Fibroblast of skin of left quadriceps (primary cell): ENCODE data around the gene TNS3.
A peak's percentile ranks its signal among the peaks of the same experiment; 100 is the strongest.

Source experiments
- DNase-seq, 2 experiments: peaks; one replicate each; pipeline ENCODE4 v3.0.0-alpha.2; 2013; ENCODE audit warnings: low read depth in 2 of 2

Gene TNS3

DNA sequence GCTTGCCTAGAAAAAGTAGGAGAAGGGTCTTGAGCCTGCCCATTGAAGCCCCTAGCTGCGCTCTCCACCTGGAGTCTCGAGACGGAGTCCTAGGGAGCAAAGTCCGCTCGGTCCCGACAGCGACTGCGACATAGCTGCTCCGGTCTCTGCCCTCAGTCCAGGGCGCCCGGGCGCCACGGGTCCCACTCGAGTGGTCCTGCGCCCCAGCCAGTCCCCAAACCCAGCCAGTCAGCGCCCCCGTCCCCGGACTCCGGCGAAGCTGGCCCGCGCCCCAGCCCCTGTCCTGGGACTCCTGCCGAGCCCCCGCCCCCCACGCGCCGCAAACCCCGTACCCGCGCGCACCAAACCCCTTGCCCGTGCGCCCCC, 490 bp downstream of the TNS3 start:
- DNase-seq, result no peak

DNA sequence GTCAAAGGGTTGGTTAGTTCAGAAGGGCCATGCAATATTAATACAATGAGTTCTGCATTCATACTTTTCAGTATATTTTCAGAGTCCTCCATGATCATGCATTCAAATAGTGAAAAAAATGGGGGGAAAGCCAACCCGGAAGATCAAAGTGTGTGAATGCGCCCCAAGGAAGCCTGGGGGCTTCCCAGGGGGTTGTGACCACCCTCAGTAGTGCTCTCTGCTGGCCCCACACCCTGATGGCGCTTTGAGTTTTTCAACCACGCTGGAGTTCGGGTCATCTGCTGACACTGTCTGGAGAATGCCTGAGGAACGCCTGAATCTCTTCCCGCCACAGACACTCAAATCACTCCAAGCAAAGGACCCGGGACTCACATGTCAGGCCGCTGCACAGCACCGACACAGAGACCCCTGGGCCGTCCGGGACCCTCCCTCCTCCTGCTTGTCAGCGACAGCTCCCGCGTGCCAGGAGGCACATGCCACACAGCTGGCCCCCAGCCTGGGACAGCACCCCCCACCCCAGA, 1.0 kb downstream of the TNS3 start:
- no peak for DNase-seq

GRCh38 chr7:47580175-47580706, 1.7 kb downstream of the TNS3 start:
- DNase-seq, result no peak

GRCh38 chr7:47579458-47579857, 2.5 kb downstream of the TNS3 start:
- DNase-seq, result no peak

DNA sequence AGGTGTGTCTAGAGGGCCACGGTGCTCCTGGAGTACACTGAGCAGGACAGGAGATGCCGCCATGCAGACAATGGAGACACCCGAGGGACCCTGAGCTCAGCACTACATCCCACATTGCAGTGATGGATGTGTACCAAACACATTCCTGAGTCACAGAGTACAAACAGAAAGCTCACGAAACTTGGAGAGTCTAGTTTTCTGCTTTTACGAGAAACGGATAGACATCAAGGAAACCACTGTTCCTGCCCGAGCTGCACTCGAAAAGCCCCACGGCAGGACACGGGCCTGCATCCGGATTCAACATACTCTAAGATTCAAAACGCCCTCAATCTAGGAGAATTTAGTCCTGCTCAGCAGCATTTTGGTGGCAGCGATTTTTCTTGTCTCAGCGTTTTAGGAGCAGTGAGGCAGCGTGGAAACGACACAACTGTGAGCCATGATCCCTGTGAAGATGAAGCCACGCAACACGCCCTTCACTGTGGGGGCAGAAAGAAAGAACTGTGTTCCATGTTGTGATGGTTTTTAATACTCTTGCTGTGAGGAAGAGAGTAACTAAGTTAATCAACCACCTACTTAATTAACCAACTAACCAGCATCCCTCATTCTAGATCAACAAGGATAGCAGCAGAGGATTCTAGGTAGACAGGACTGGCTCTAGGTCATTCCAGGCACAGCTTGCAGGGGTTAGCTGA, 3.2 kb downstream of the TNS3 start:
- peak; percentile 73 to 74 for DNase-seq

DNA sequence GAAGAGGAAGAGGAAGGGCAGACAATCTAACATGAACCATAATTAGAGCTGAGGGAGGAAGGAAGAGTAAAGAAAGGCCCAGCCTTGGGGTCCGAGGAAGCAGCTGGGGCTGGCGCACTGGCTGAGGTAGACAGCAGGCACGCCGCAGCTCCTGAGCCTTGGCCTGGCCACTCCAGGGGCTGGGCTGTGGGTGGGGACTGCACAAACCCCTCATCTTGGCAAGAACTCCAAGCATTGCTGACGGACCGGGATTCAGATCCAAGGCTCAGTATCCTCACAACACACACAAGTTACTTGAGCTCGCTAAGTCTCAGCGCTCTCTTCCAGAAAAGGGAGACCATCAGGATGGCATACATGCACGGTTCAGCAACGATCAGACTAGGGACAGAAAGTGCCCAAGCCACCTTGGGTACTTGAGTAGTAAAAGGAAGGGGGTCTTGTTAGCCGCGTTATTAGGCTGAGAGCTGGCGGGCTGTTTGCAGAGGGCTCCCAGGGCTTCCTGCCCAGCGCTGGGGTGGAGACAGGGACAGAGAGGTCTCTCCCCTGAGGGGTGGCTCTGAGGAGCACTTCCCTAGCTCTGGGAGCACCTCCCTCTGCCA, 4.5 kb downstream of the TNS3 start:
- no peak for DNase-seq

- no peak for DNase-seq
These were observed 5.0 kb downstream of the TNS3 start for GRCh38 chr7:47576866-47577306.

GRCh38 chr7:47576031-47576865, 5.7 kb downstream of the TNS3 start:
- DNase-seq, result peak in 1 of 2 experiments; percentile 69

DNA sequence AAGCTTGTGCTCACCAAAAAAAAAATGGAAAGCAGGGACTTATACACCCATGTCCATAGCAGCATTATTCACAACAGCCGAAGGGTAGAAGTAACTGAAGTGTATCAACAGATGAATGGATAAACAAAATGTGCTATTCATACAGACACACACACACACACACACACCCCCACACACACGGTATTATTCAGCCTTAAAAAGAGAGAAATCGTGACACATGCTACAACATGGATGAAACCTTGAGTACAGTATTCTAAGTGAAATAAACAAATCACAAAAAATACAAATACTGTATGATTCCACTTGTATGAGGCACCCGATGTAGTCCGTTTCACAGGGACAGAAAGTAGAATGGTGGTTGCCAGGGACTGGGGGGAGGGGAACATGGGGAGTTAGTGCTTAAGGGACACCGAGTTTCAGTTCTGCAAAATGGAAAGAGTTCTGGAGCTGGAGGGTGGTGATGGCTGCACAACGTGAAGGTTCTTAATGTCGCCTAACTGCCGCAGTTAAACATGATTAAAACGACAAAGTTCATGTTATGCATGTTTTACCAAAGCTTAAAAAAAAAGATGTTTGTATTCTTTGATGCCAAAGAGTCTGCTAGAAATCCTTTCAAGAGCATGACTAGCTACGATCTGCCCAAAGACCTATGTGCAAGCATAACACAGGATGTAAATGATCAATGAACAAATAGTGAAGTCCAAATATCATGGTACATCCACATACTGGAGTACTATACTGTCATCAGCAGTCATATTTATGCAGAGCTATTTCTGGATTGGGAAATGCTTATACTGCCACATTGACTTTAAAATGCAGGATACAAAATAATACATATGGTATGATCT, 7.2 kb downstream of the TNS3 start:
- DNase-seq, result no peak

DNA sequence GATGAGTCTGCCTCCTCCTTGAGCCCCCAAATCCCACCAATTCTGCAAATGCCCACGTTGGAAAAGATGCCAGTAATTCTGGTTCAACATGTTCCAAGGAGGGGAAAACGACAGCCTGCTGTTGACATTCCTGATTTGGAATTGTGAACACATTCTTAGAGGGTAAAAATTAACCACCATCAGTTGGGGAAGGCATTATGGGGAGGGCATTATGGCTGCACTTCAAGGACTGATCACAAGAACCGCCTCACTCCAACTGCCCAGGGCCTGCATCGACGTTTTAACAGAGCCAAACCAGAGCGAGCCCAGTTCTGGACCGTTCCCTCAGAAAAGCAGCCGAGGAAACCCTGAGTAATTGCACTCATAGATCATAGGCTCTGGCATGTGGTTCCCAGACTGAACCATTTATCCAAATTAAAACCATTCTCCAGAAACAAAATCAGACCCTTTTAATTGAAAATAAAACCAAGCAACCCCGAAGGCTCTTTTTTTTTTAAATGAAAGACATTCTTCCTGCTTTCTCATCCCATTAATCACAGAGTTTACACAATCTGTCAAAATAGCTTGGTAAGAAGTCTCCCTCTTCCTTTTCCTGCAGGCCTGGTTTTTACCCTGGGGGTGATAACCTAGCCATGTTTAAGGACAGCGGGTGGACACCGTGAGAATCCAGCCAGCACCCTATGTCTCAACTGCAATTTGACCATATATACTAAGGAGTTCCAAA, 8.0 kb downstream of the TNS3 start:
- DNase-seq, result peak; percentile 94 to 95

GRCh38 chr7:47572939-47573757, 8.8 kb downstream of the TNS3 start:
- no peak for DNase-seq

DNA sequence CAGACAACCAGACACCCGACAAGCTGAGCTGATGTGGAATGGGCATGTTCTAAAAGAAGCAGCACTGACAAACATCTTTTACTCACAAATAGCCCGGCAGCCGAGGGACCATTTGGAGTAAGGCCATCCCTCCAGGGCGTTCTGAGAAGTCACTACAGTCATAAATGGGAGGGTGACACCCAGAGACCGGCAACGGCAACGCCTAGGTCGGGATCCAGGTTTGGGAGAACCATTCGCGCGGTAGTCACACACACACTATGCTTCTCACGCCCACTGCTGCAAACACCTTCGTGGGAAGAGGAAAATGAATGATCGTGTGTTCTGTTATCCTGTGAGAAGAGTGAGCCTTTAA, 9.8 kb downstream of the TNS3 start:
- no peak for DNase-seq

- DNase-seq, result no peak
These were observed 10.4 kb downstream of the TNS3 start for GRCh38 chr7:47571331-47572093.

DNA sequence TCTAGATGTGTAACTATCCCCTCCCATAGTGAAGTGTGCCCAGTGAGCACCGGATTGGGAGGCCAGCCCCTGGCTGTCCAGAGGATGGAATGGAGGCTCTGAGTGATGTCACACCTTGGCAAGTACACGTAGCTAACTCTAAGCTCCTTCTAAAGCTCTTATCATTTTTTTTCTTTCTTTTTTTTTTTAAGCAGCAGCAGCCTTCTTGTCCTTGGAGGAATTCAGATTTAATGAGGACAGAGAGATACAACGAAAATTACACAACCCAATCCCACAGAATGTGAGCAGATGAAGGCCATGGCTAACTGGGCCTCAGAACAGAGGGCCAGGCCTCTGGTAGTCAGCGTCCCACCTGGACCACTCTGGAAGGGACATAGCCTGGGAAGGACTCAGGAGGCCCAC, 11.3 kb downstream of the TNS3 start:
- DNase-seq, result no peak

GRCh38 chr7:47568547-47568946, 13.4 kb downstream of the TNS3 start:
- no peak for DNase-seq

- DNase-seq, result no peak
These were observed 13.9 kb downstream of the TNS3 start for GRCh38 chr7:47568056-47568455.

DNA sequence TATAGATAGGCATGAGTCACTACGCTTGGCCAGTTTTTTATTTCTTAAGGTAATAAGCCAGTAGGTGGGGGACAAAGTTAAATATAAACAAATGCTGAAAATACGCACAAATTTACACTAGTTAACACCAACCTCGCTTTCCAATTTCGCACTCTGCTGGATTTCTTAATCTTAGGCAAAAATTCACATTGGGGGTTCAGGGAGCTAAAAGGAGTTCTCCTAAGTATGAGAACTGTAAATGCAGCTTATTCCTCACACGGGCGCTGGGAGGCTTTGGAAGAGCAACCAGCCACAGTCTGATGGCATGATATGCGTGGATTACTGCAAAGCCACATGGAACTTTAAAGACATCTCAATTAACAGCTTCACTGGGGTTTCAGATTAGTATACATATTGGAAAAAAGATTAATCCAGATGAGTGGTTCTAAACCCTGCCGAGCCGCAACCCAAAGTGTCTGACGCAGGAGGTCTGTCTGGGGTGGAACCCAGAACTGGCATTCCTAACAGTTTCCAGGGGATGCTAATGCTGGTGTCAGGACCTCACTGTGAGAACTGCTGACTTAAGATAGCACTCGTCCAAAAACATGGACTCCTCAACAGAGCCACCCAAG, 16.2 kb downstream of the TNS3 start:
- DNase-seq, result no peak

- DNase-seq, result no peak
These were observed 18.4 kb downstream of the TNS3 start for GRCh38 chr7:47563521-47563920.
